ENCODE data around the gene LRRC23. TPM values are rescaled to one million over a fixed set of nuclear protein-coding genes. Genes with fewer than 3 reads are reported as not detected.
"Not testable (repeated sequence)": the region's sequence is repeated elsewhere in the genome, so short reads cannot be mapped to it uniquely, and the experiment has no call there.

The LRRC23 gene
- polyA plus RNA-seq, 1 donor (not counting 4 experiments of a cell fraction or from before 2014, with no cell fraction given): 7.1 TPM

GRCh38 chr12:6905414-6906040, 905 bp downstream of the LRRC23 start:
- H3K27ac ChIP-seq (ENCODE audit: control insufficient read depth, insufficient read depth, low read length): no peak overlapping the region
- peak overlapping the region; percentile 91 for H3K9ac ChIP-seq (ENCODE audit: control insufficient read depth, extremely low read depth, insufficient read depth, low read length)
- peak overlapping the region; percentile 96 for H3K4me2 ChIP-seq (ENCODE audit: control insufficient read depth, extremely low read depth, insufficient read depth, low read depth, low read length)
- no peaks in the 10 kb centered on the region for H3K27me3 ChIP-seq (ENCODE audit: control insufficient read depth, extremely low read depth, insufficient read depth, low read length)
- dilution Hi-C loops (cut with MboI; ENCODE audit: extremely low pct_ligation_motif_present, low sequenced_read_pairs): no loop called here
- peaks cover 13% of the 10 kb centered on the region for H3K4me1 ChIP-seq (ENCODE audit: control insufficient read depth, extremely low read depth, insufficient read depth, low read length)
- DNase-seq (ENCODE audit: low read depth, low spot score) (no peak), FAIRE-seq (no peak)
- H3K9me3 ChIP-seq (ENCODE audit: control insufficient read depth, low read depth, low read length): no peaks in the 10 kb centered on the region
- H3K79me2 ChIP-seq (ENCODE audit: control insufficient read depth, insufficient read depth, low read length): no peaks in the 10 kb centered on the region
- H4K20me1 ChIP-seq (ENCODE audit: control insufficient read depth, extremely low read depth, insufficient read depth, low read length): no peaks in the 10 kb centered on the region
- peak overlapping the region; percentile 66 to 99 (median 98) for H3K4me3 ChIP-seq (ENCODE audit: control insufficient read depth in 2 of 3, extremely low read depth in 1 of 3, insufficient read depth in 2 of 3, low read depth in 1 of 3, low read length in 3 of 3)
- peak overlapping the region; percentile 99 for H2AFZ ChIP-seq (ENCODE audit: control insufficient read depth, low read length)
- no peaks in the 10 kb centered on the region for H3K36me3 ChIP-seq (ENCODE audit: control insufficient read depth in 2 of 2, extremely low read depth in 1 of 2, insufficient read depth in 2 of 2, low read length in 2 of 2)
- TF ChIP-seq, protein P1, sequence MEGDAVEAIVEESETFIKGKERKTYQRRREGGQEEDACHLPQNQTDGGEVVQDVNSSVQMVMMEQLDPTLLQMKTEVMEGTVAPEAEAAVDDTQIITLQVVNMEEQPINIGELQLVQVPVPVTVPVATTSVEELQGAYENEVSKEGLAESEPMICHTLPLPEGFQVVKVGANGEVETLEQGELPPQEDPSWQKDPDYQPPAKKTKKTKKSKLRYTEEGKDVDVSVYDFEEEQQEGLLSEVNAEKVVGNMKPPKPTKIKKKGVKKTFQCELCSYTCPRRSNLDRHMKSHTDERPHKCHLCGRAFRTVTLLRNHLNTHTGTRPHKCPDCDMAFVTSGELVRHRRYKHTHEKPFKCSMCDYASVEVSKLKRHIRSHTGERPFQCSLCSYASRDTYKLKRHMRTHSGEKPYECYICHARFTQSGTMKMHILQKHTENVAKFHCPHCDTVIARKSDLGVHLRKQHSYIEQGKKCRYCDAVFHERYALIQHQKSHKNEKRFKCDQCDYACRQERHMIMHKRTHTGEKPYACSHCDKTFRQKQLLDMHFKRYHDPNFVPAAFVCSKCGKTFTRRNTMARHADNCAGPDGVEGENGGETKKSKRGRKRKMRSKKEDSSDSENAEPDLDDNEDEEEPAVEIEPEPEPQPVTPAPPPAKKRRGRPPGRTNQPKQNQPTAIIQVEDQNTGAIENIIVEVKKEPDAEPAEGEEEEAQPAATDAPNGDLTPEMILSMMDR (optimal IDR thresholded peaks at IDR 0.05 in 1 of 3, IDR thresholded peaks at IDR 0.05 in 1 of 3, conservative IDR thresholded peaks at IDR 0.05 in 1 of 3; ENCODE audit: extremely low read depth in 1 of 3, insufficient read depth in 2 of 3, low read length in 3 of 3): no peak
- no peak for TF ChIP-seq EZH2 (IDR thresholded peaks at IDR 0.05; ENCODE audit: low read length)
- no peaks in the 10 kb centered on the region for H3K9me1 ChIP-seq (ENCODE audit: control insufficient read depth, extremely low read depth, insufficient read depth, low read length)

- H2AFZ ChIP-seq (ENCODE audit: control insufficient read depth, low read length); H3K79me2 ChIP-seq (ENCODE audit: control insufficient read depth, insufficient read depth, low read length); dilution Hi-C loops (cut with MboI; ENCODE audit: extremely low pct_ligation_motif_present, low sequenced_read_pairs); H4K20me1 ChIP-seq (ENCODE audit: control insufficient read depth, extremely low read depth, insufficient read depth, low read length); H3K36me3 ChIP-seq (ENCODE audit: control insufficient read depth in 2 of 2, extremely low read depth in 1 of 2, insufficient read depth in 2 of 2, low read length in 2 of 2); DNase-seq (ENCODE audit: low read depth, low spot score); H3K27me3 ChIP-seq (ENCODE audit: control insufficient read depth, extremely low read depth, insufficient read depth, low read length); H3K27ac ChIP-seq (ENCODE audit: control insufficient read depth, insufficient read depth, low read length); H3K4me3 ChIP-seq (ENCODE audit: control insufficient read depth in 2 of 3, extremely low read depth in 1 of 3, insufficient read depth in 2 of 3, low read depth in 1 of 3, low read length in 3 of 3); H3K9me3 ChIP-seq (ENCODE audit: control insufficient read depth, low read depth, low read length); H3K4me2 ChIP-seq (ENCODE audit: control insufficient read depth, extremely low read depth, insufficient read depth, low read depth, low read length); FAIRE-seq; H3K9ac ChIP-seq (ENCODE audit: control insufficient read depth, extremely low read depth, insufficient read depth, low read length); H3K9me1 ChIP-seq (ENCODE audit: control insufficient read depth, extremely low read depth, insufficient read depth, low read length): not testable (repeated sequence)
- peaks cover 13% of the 10 kb centered on the region for H3K4me1 ChIP-seq (ENCODE audit: control insufficient read depth, extremely low read depth, insufficient read depth, low read length)
These were observed 3.5 kb downstream of the LRRC23 start for GRCh38 chr12:6908141-6908540.
